Measurements from ENCODE around the gene PCDHGA1. TPM values are rescaled to one million over a fixed set of nuclear protein-coding genes. Genes with fewer than 3 reads are reported as not detected.
"Not testable (repeated sequence)": the region's sequence is repeated elsewhere in the genome, so short reads cannot be mapped to it uniquely, and the experiment has no call there.

The PCDHGA1 gene
- total and polyA plus RNA-seq, 9 donors: 0.44 to 0.86 (median 0.63) TPM

- no peaks in the 10 kb centered on the region for H3K4me1 ChIP-seq (ENCODE audit: control insufficient read depth, insufficient read depth, low read length)
- H3K27ac ChIP-seq (ENCODE audit: low read length): no peak overlapping the region
- WGBS (ENCODE audit: insufficient coverage): 46% methylated on average over 3 of the region's 3 CpGs
- H3K36me3 ChIP-seq (ENCODE audit: control insufficient read depth, insufficient read depth, low read length): no peaks in the 10 kb centered on the region
- DNase-seq: no peak
- H3K27me3 ChIP-seq (ENCODE audit: control insufficient read depth, insufficient read depth, low read length): peaks cover 24% of the 10 kb centered on the region
- H3K9me3 ChIP-seq (replicated peaks; ENCODE audit: control insufficient read depth, low read depth, low read length): peaks cover 82% of the 10 kb centered on the region
- H3K4me3 ChIP-seq (ENCODE audit: low read length): no peak overlapping the region
Observed at GRCh38 chr5:141411575-141411974, 81.3 kb downstream of the PCDHGA1 start.

- Histone ChIP-seq H3K27me3 (ENCODE audit: control insufficient read depth, insufficient read depth, low read length) (peaks cover 21% of the 10 kb centered on the region), H3K4me1 (ENCODE audit: control insufficient read depth, insufficient read depth, low read length) (peaks cover 2% of the 10 kb centered on the region), H3K36me3 (ENCODE audit: control insufficient read depth, insufficient read depth, low read length) (no peaks in the 10 kb centered on the region), H3K4me3 (ENCODE audit: low read length) (peak within 1 kb of the TSS; percentile 19), H3K9me3 (replicated peaks; ENCODE audit: control insufficient read depth, low read depth, low read length) (peaks cover 76% of the 10 kb centered on the region), H3K27ac (ENCODE audit: low read length) (no peak within 1 kb of the TSS)
- peak; percentile 38 for DNase-seq
- WGBS (ENCODE audit: insufficient coverage): 12% methylated on average over 23 of the region's 31 CpGs
Observed at GRCh38 chr5:141412854-141413539, 82.7 kb downstream of the PCDHGA1 start, which contains the start of gene PCDHGA10. PCDHGA10 (plus strand) TSS chr5:141412987; CDS start chr5:141413176, 189 bp downstream.

DNA sequence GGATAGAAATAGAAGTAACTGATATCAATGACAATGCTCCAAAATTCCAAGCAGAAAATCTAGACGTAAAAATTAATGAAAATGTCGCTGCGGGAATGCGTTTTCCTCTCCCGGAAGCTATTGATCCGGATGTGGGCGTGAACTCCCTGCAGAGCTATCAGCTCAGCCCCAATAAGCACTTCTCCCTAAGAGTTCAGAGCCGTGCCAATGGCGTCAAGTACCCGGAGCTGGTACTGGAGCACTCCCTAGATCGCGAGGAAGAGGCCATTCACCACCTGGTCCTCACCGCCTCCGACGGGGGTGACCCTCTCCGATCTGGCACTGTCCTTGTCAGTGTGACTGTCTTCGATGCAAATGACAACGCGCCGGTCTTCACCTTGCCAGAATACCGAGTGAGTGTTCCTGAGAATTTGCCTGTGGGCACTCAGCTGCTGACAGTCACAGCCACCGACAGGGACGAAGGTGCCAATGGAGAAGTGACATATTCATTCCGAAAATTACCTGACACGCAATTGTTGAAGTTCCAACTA, 83.3 kb downstream of the PCDHGA1 start:
- 13% methylated on average over 20 of the region's 25 CpGs for WGBS (ENCODE audit: insufficient coverage)
- Histone ChIP-seq H3K36me3 (ENCODE audit: control insufficient read depth, insufficient read depth, low read length) (no peaks in the 10 kb centered on the region), H3K27ac (ENCODE audit: low read length) (no peak overlapping the region), H3K4me1 (ENCODE audit: control insufficient read depth, insufficient read depth, low read length) (peaks cover 2% of the 10 kb centered on the region), H3K27me3 (ENCODE audit: control insufficient read depth, insufficient read depth, low read length) (peaks cover 18% of the 10 kb centered on the region), H3K9me3 (replicated peaks; ENCODE audit: control insufficient read depth, low read depth, low read length) (peaks cover 76% of the 10 kb centered on the region), H3K4me3 (ENCODE audit: low read length) (peak overlapping the region; percentile 19)
- DNase-seq: no peak

DNA sequence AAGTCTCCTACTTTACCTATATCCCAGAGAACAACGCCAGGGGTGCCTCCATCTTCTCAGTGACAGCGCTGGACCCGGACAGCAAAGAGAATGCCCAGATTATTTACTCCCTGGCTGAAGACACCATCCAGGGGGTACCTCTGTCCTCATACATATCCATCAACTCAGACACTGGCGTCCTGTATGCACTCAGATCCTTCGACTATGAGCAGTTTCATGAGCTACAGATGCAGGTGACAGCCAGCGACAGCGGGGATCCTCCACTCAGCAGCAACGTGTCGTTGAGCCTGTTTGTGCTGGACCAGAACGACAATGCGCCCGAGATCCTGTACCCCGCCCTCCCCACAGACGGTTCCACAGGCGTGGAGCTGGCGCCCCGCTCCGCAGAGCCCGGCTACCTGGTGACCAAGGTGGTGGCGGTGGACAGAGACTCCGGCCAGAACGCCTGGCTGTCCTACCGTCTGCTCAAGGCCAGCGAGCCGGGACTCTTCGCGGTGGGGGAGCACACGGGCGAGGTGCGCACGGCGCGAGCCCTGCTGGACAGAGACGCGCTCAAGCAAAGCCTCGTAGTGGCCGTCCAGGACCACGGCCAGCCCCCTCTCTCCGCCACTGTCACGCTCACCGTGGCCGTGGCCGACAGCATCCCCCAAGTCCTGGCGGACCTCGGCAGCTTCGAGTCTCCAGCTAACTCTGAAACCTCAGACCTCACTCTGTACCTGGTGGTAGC, 84.4 kb downstream of the PCDHGA1 start:
- DNase-seq; H3K27ac ChIP-seq (ENCODE audit: low read length); H3K36me3 ChIP-seq (ENCODE audit: control insufficient read depth, insufficient read depth, low read length); H3K4me1 ChIP-seq (ENCODE audit: control insufficient read depth, insufficient read depth, low read length); H3K4me3 ChIP-seq (ENCODE audit: low read length): not testable (repeated sequence)
- 19% methylated on average over 33 of the region's 46 CpGs for WGBS (ENCODE audit: insufficient coverage)
- H3K27me3 ChIP-seq (ENCODE audit: control insufficient read depth, insufficient read depth, low read length): peaks cover 22% of the 10 kb centered on the region
- H3K9me3 ChIP-seq (replicated peaks; ENCODE audit: control insufficient read depth, low read depth, low read length): peaks cover 76% of the 10 kb centered on the region

- not testable (repeated sequence) for H3K4me3 ChIP-seq (ENCODE audit: low read length); H3K36me3 ChIP-seq (ENCODE audit: control insufficient read depth, insufficient read depth, low read length); H3K27ac ChIP-seq (ENCODE audit: low read length); H3K4me1 ChIP-seq (ENCODE audit: control insufficient read depth, insufficient read depth, low read length); DNase-seq
- peaks cover 19% of the 10 kb centered on the region for H3K27me3 ChIP-seq (ENCODE audit: control insufficient read depth, insufficient read depth, low read length)
- WGBS (ENCODE audit: insufficient coverage): 23% methylated on average over 11 of the region's 24 CpGs
- peaks cover 74% of the 10 kb centered on the region for H3K9me3 ChIP-seq (replicated peaks; ENCODE audit: control insufficient read depth, low read depth, low read length)
Observed at GRCh38 chr5:141415275-141415618, 84.9 kb downstream of the PCDHGA1 start.

DNA sequence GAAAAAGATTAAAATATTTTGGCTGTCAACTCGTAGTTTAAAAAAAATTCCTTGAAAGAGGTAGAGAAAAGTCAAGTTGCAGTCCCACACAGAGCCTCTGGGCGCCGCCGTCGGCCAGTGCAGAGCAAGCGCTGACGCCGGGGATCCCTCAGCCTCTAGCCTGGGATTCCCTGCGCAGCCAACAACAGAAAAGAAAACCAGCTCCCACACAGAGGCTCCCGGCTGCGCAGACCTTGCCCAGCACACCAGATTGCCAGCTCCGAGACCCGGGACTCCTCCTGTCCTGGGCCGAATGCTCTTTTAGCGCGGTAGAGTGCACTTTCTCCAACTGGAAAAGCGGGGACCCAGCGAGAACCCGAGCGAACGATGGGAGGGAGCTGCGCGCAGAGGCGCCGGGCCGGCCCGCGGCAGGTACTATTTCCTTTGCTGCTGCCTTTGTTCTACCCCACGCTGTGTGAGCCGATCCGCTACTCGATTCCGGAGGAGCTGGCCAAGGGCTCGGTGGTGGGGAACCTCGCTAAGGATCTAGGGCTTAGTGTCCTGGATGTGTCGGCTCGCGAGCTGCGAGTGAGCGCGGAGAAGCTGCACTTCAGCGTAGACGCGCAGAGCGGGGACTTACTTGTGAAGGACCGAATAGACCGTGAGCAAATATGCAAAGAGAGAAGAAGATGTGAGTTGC, 87.3 kb downstream of the PCDHGA1 start, which contains the start of gene PCDHGB7:
PCDHGB7 (plus strand) TSS at position 184 of the 679 bp plus-strand sequence; CDS start at position 367, 183 bp downstream.
- 7% methylated on average over 33 of the region's 47 CpGs for WGBS (ENCODE audit: insufficient coverage)
- Histone ChIP-seq H3K4me3 (ENCODE audit: low read length) (peak within 1 kb of the TSS; percentile 35), H3K27ac (ENCODE audit: low read length) (peak within 1 kb of the TSS; percentile 24), H3K27me3 (ENCODE audit: control insufficient read depth, insufficient read depth, low read length) (peaks cover 29% of the 10 kb centered on the region), H3K9me3 (replicated peaks; ENCODE audit: control insufficient read depth, low read depth, low read length) (peaks cover 84% of the 10 kb centered on the region)
- not testable (repeated sequence) for H3K4me1 ChIP-seq (ENCODE audit: control insufficient read depth, insufficient read depth, low read length); H3K36me3 ChIP-seq (ENCODE audit: control insufficient read depth, insufficient read depth, low read length)
- DNase-seq: peak; percentile 67

DNA sequence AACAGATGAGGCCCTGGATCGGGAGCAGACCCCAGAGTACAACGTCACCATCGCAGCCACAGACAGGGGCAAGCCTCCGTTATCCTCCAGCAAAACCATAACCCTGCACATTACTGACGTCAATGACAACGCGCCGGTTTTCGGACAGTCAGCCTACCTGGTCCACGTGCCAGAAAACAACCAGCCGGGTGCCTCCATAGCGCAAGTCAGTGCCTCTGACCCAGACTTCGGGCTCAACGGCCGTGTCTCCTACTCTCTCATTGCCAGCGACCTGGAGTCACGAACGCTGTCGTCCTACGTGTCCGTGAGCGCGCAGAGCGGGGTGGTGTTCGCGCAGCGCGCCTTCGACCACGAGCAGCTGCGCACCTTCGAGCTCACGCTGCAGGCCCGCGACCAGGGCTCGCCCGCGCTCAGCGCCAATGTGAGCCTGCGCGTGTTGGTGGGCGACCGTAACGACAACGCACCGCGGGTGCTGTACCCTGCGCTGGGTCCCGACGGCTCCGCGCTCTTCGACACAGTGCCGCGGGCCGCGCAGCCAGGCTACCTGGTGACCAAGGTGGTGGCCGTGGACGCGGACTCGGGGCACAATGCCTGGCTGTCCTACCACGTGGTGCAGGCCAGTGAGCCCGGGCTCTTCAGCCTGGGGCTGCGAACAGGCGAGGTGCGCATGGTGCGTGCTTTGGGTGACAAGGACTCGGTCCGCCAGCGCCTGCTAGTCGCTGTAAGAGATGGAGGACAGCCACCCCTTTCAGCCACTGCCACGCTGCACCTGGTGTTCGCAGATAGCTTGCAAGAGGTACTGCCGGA, 89.0 kb downstream of the PCDHGA1 start:
- WGBS (ENCODE audit: insufficient coverage): 21% methylated on average over 70 of the region's 74 CpGs
- Histone ChIP-seq H3K27me3 (ENCODE audit: control insufficient read depth, insufficient read depth, low read length) (peaks cover 32% of the 10 kb centered on the region), H3K27ac (ENCODE audit: low read length) (no peak overlapping the region), H3K36me3 (ENCODE audit: control insufficient read depth, insufficient read depth, low read length) (no peaks in the 10 kb centered on the region), H3K4me1 (ENCODE audit: control insufficient read depth, insufficient read depth, low read length) (peaks cover 2% of the 10 kb centered on the region), H3K9me3 (replicated peaks; ENCODE audit: control insufficient read depth, low read depth, low read length) (peaks cover 81% of the 10 kb centered on the region), H3K4me3 (ENCODE audit: low read length) (no peak overlapping the region)
- no peak for DNase-seq

- Histone ChIP-seq H3K9me3 (replicated peaks; ENCODE audit: control insufficient read depth, low read depth, low read length) (peaks cover 83% of the 10 kb centered on the region), H3K36me3 (ENCODE audit: control insufficient read depth, insufficient read depth, low read length) (no peaks in the 10 kb centered on the region), H3K27ac (ENCODE audit: low read length) (no peak within 1 kb of the TSS), H3K4me3 (ENCODE audit: low read length) (peak within 1 kb of the TSS; percentile 16), H3K27me3 (ENCODE audit: control insufficient read depth, insufficient read depth, low read length) (peaks cover 28% of the 10 kb centered on the region), H3K4me1 (ENCODE audit: control insufficient read depth, insufficient read depth, low read length) (peaks cover 2% of the 10 kb centered on the region)
- WGBS (ENCODE audit: insufficient coverage): 7% methylated on average over 25 of the region's 42 CpGs
- DNase-seq: peak; percentile 43
Observed at GRCh38 chr5:141420855-141421488, 90.7 kb downstream of the PCDHGA1 start, which contains the start of gene PCDHGA11. PCDHGA11 (plus strand) TSS chr5:141421051; CDS start chr5:141421228, 177 bp downstream.

GRCh38 chr5:141421489-141421855, 91.2 kb downstream of the PCDHGA1 start:
- Histone ChIP-seq H3K9me3 (replicated peaks; ENCODE audit: control insufficient read depth, low read depth, low read length) (peaks cover 83% of the 10 kb centered on the region), H3K36me3 (ENCODE audit: control insufficient read depth, insufficient read depth, low read length) (no peaks in the 10 kb centered on the region), H3K27me3 (ENCODE audit: control insufficient read depth, insufficient read depth, low read length) (peaks cover 31% of the 10 kb centered on the region), H3K4me3 (ENCODE audit: low read length) (peak overlapping the region; percentile 16), H3K4me1 (ENCODE audit: control insufficient read depth, insufficient read depth, low read length) (peaks cover 2% of the 10 kb centered on the region), H3K27ac (ENCODE audit: low read length) (no peak overlapping the region)
- 9% methylated on average over 11 of the region's 13 CpGs for WGBS (ENCODE audit: insufficient coverage)
- no peak for DNase-seq
